GM12873 (cell line): Measurements from ENCODE around the gene OR4C12.
"Not testable (repeated sequence)": the region's sequence is repeated elsewhere in the genome, so short reads cannot be mapped to it uniquely, and the experiment has no call there.

ENCODE experiments used
- CTCF ChIP-seq: IDR thresholded peaks from 2 replicates; pipeline ENCODE4 v1.5.1; 2012; ENCODE audit warnings: low read depth, mild to moderate bottlenecking, moderate library complexity, low read length, control low read depth; ENCODE audit not compliant: insufficient read depth; ENCODE audit errors: missing control alignments

Gene OR4C12

GRCh38 chr11:49982435-49982834, at the start of gene OR4C12:
Gene OR4C12, minus strand, starts transcription at chr11:49982535. Its CDS starts 34 bp downstream, at chr11:49982501.
- TF ChIP-seq CTCF: not testable (repeated sequence)

- TF ChIP-seq CTCF: no peak
Observed at GRCh38 chr11:50030193-50030592, 47.9 kb upstream of the OR4C12 start.

- peak; percentile 71 for TF ChIP-seq CTCF
Observed at GRCh38 chr11:49995565-49995964, 13.2 kb upstream of the OR4C12 start.

GRCh38 chr11:49952091-49952490, 30.2 kb downstream of the OR4C12 start, which contains the start of gene OR4C13:
Gene OR4C13, plus strand, starts transcription at chr11:49952391. Its CDS starts 32 bp downstream, at chr11:49952423.
- TF ChIP-seq CTCF: no peak
